B cell (primary cell): Measurements from ENCODE around the gene PPT2. TPM values are rescaled to one million over a fixed set of nuclear protein-coding genes. Genes with fewer than 3 reads are reported as not detected.

Experiments used
- ATAC-seq: fragments of 200-7000 bp; cut with Tn5 transposase; one replicate; pipeline ENCODE4 v1.10.0; 2021; ENCODE audit warnings: low read depth, mild to moderate bottlenecking, moderate number of reproducible peaks, moderate library complexity
- CTCF ChIA-PET: fragments of 350-600 bp; sonication (Branson Sonifier 250); formaldehyde crosslinking; loops from one replicate; lab custom pipeline; 2021; ENCODE audit warnings: antibody characterized with exemption, inconsistent platforms; lab: Charles Lee
- POLR2A ChIA-PET: fragments of 350-600 bp; sonication (Branson Sonifier 250); formaldehyde crosslinking; loops from one replicate; lab custom pipeline; 2021; ENCODE audit warnings: antibody characterized with exemption; lab: Charles Lee
- DNase-seq: peaks from one replicate; pipeline ENCODE4 v3.0.0; 2013
- H2AFZ ChIP-seq: 2 replicates; pipeline ENCODE4 v1.6.1; 2012; ENCODE audit warnings: mild to moderate bottlenecking, low read depth, low read length; ENCODE audit not compliant: insufficient read depth, poor library complexity, severe bottlenecking
- H3K27ac ChIP-seq, 2 donors: 1 replicate in 1 of 2; 2 replicates in 1 of 2; pipeline ENCODE4 v1.5.1; 2012 to 2013; ENCODE audit warnings: low read length in 2 of 2, mild to moderate bottlenecking in 2 of 2, moderate library complexity in 1 of 2
- H3K27me3 ChIP-seq, 4 experiments: fragments of 200-600 bp in 1 of 4; sonication (generic) in 1 of 4; replicated peaks in 1 of 4; 1 replicate in 2 of 4; 2 replicates in 2 of 4; pipeline versions ENCODE4 v1.6.1 to v1.7.0; 2013 to 2016; ENCODE audit warnings: low read length in 3 of 4, mild to moderate bottlenecking in 2 of 4, mixed read lengths in 1 of 4, moderate library complexity in 1 of 4; ENCODE audit not compliant: insufficient read depth in 4 of 4, control insufficient read depth in 3 of 4; ENCODE audit errors: control extremely low read depth in 1 of 4
- H3K36me3 ChIP-seq, 2 experiments: replicated peaks in 1 of 2; 1 replicate in 1 of 2; 2 replicates in 1 of 2; pipeline versions ENCODE4 v1.6.1 to v1.7.1; 2013; ENCODE audit warnings: low read length in 1 of 2; ENCODE audit not compliant: insufficient read depth in 2 of 2, control insufficient read depth in 1 of 2; ENCODE audit errors: control extremely low read depth in 1 of 2, extremely low read depth in 1 of 2
- H3K4me1 ChIP-seq, 2 donors: fragments of 200-600 bp in 1 of 2; sonication (generic) in 1 of 2; 1 replicate in 1 of 2; 2 replicates in 1 of 2; pipeline versions ENCODE4 v1.5.1 to v1.6.1; 2013 to 2017; ENCODE audit warnings: low read length in 2 of 2; ENCODE audit not compliant: control insufficient read depth in 2 of 2, insufficient read depth in 2 of 2
- H3K4me2 ChIP-seq: replicated peaks from 2 replicates; pipeline ENCODE3; 2012; ENCODE audit warnings: mild to moderate bottlenecking, low read depth, low read length; ENCODE audit not compliant: poor library complexity, severe bottlenecking
- H3K4me3 ChIP-seq, 5 experiments: fragments of 200-600 bp in 1 of 5; sonication (generic) in 1 of 5; 1 replicate in 3 of 5; 2 replicates in 2 of 5; pipeline versions ENCODE4 v1.5.1 to v1.7.0; 2011 to 2016; ENCODE audit warnings: low read length in 4 of 5, mild to moderate bottlenecking in 4 of 5, low read depth in 2 of 5, control low read depth in 1 of 5, moderate library complexity in 1 of 5; ENCODE audit not compliant: insufficient read depth in 1 of 5; ENCODE audit errors: control extremely low read depth in 1 of 5, extremely low read depth in 1 of 5
- H3K79me2 ChIP-seq: fragments of 200-600 bp; sonication (generic); one replicate; pipeline ENCODE4 v1.6.0; 2016; ENCODE audit warnings: low read length; ENCODE audit not compliant: control insufficient read depth, insufficient read depth
- H3K9ac ChIP-seq: fragments of 200-600 bp; sonication (generic); 2 replicates; pipeline ENCODE4 v1.6.1; 2017; ENCODE audit warnings: mild to moderate bottlenecking, low read length, moderate library complexity
- H3K9me3 ChIP-seq, 3 donors: one replicate each; pipeline versions ENCODE4 v1.6.1 to v1.7.1; 2013; ENCODE audit warnings: low read length in 2 of 3; ENCODE audit not compliant: control insufficient read depth in 2 of 3, insufficient read depth in 1 of 3; ENCODE audit errors: control extremely low read depth in 1 of 3
- H4K20me1 ChIP-seq: 2 replicates; pipeline ENCODE4 v1.6.0; 2012; ENCODE audit warnings: mild to moderate bottlenecking, low read length; ENCODE audit not compliant: insufficient read depth, control insufficient read depth, poor library complexity, severe bottlenecking
- H3K27ac Mint-ChIP-seq: one replicate; pipeline ENCODE4 v1.8.0; 2021; ENCODE audit warnings: mixed read lengths
- H3K27me3 Mint-ChIP-seq: one replicate; pipeline ENCODE4 v1.8.0; 2021; ENCODE audit warnings: mixed read lengths
- H3K4me1 Mint-ChIP-seq: one replicate; pipeline ENCODE4 v1.8.0; 2021; ENCODE audit warnings: mixed read lengths
- H3K4me3 Mint-ChIP-seq: one replicate; pipeline ENCODE4 v1.8.0; 2021; ENCODE audit warnings: mixed read lengths
- H3K9me3 Mint-ChIP-seq: one replicate; pipeline ENCODE4 v1.8.0; 2022; ENCODE audit warnings: mixed read lengths; ENCODE audit not compliant: insufficient read depth
- CTCF ChIP-seq: fragments of 200-600 bp; IDR thresholded peaks from one replicate; pipeline ENCODE4 v1.8.0; 2022; ENCODE audit warnings: antibody characterized with exemption, mild to moderate bottlenecking
- EZH2 ChIP-seq: IDR thresholded peaks from 2 replicates; pipeline ENCODE4 v1.6.1; 2012; ENCODE audit warnings: borderline replicate concordance, low read depth, mild to moderate bottlenecking, moderate library complexity, low read length; ENCODE audit not compliant: insufficient read depth, poor library complexity, severe bottlenecking
- WGBS: methylation state at CpG from one replicate; pipeline ENCODE4 v1.1.5; 2013; ENCODE audit warnings: missing lambda C conversion rate; ENCODE audit not compliant: insufficient coverage; 5-methylcytosine and 5-hydroxymethylcytosine counted together
- intact Hi-C: fragments of 100-400 bp; cut with micrococcal nuclease; formaldehyde crosslinking; loops from one replicate; pipeline ENCODE4 v1.10.0; 2022
- polyA plus RNA-seq: library from polyadenylated mRNA; depleted of rRNA; stranded (reverse); fragments of >200 nt; gene quantifications from 2 replicates; pipeline ENCODE4 v1.2.3, GENCODE V29; 2012
- total RNA-seq, 2 donors: library from RNA; stranded (reverse); fragments of 120-200 nt in 1 of 2; gene quantifications; 1 replicate in 1 of 2; 2 replicates in 1 of 2; pipeline versions ENCODE4 v1.2.3 to v1.2.4, GENCODE V29; 2013 to 2022

PPT2 gene
- total and polyA plus RNA-seq, 2 donors (not counting 1 experiment from before 2014, with no cell fraction given): 1.2 to 4.2 TPM

- TF ChIP-seq CTCF (no peak), EZH2 (no peak)
- Histone ChIP-seq H3K4me1 (peaks cover 0 to 13% of the 10 kb centered on the region in 2 donors), H3K27ac (no peak overlapping the region), H3K27me3 (no peaks in the 10 kb centered on the region), H3K9ac (no peak overlapping the region), H3K4me3 (no peak overlapping the region), H3K79me2 (no peaks in the 10 kb centered on the region), H4K20me1 (no peaks in the 10 kb centered on the region), H3K4me2 (no peak overlapping the region), H3K36me3 (peaks cover 7 to 23% of the 10 kb centered on the region in 2 experiments), H3K9me3 (no peaks in the 10 kb centered on the region), H2AFZ (no peak overlapping the region)
- Mint-ChIP-seq H3K27ac (no peak overlapping the region), H3K9me3 (no peaks in the 10 kb centered on the region), H3K4me1 (peaks cover 12% of the 10 kb centered on the region), H3K4me3 (no peak overlapping the region), H3K27me3 (no peaks in the 10 kb centered on the region)
- ChIA-PET CTCF (no interaction called here), POLR2A (no interaction called here)
- 67% methylated on average over 1 of the region's 2 CpGs for WGBS
- intact Hi-C loops: no loop called here
- no peak for DNase-seq
- no peak for ATAC-seq
These were observed 14.4 kb downstream of the PPT2 start for GRCh38 chr6:32168350-32168749.

- intact Hi-C loops: no loop called here
- no peaks in the 10 kb centered on the region for H3K79me2 ChIP-seq
- no peak for TF ChIP-seq CTCF
- no peak for TF ChIP-seq EZH2
- no peak overlapping the region for H3K9ac ChIP-seq
- 98% methylated on average over 10 of the region's 11 CpGs for WGBS
- no peaks in the 10 kb centered on the region for H4K20me1 ChIP-seq
- H3K4me2 ChIP-seq: no peak overlapping the region
- H3K4me1 ChIP-seq: peaks cover 0 to 16% of the 10 kb centered on the region in 2 donors
- no peaks in the 10 kb centered on the region for H3K27me3 ChIP-seq
- Mint-ChIP-seq H3K4me3 (no peak overlapping the region), H3K9me3 (no peaks in the 10 kb centered on the region), H3K27me3 (no peaks in the 10 kb centered on the region), H3K27ac (no peak overlapping the region), H3K4me1 (peaks cover 15% of the 10 kb centered on the region)
- H3K36me3 ChIP-seq: peaks cover 7 to 23% of the 10 kb centered on the region in 2 experiments
- H3K9me3 ChIP-seq: no peaks in the 10 kb centered on the region
- H3K27ac ChIP-seq: no peak overlapping the region
- ChIA-PET CTCF (no interaction called here), POLR2A (no interaction called here)
- no peak overlapping the region for H3K4me3 ChIP-seq
- no peak for ATAC-seq
- no peak overlapping the region for H2AFZ ChIP-seq
- DNase-seq: no peak
These were observed 15.1 kb downstream of the PPT2 start for GRCh38 chr6:32168807-32169591.
